ENCODE measurements around the gene P3H3. TPM values are rescaled to one million over a fixed set of nuclear protein-coding genes. Genes with fewer than 3 reads are reported as not detected.

P3H3 gene
- total RNA-seq, 1 donor from 2014 or later = 1.9 TPM

DNA sequence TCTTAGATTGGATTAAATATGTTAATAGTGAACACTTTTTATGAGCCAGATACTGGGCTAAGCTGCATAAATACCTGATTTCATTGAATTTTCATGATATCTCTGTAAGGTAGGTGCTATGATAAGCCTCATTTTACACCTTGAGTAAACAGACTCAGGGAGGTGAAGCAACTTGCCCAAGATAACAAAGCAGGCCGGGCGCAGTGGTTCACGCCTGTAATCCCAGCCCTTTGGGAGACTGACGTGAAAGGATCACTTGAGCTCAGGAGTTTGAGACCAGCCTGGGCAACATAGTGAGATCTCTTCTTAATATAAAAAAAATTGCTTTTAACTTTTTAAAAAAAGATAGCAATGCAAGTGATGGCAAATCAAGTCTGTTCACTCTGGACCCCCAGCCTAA is 13.9 kb downstream of the P3H3 start:
- intact Hi-C loops (cut with micrococcal nuclease) = no loop called here

DNA sequence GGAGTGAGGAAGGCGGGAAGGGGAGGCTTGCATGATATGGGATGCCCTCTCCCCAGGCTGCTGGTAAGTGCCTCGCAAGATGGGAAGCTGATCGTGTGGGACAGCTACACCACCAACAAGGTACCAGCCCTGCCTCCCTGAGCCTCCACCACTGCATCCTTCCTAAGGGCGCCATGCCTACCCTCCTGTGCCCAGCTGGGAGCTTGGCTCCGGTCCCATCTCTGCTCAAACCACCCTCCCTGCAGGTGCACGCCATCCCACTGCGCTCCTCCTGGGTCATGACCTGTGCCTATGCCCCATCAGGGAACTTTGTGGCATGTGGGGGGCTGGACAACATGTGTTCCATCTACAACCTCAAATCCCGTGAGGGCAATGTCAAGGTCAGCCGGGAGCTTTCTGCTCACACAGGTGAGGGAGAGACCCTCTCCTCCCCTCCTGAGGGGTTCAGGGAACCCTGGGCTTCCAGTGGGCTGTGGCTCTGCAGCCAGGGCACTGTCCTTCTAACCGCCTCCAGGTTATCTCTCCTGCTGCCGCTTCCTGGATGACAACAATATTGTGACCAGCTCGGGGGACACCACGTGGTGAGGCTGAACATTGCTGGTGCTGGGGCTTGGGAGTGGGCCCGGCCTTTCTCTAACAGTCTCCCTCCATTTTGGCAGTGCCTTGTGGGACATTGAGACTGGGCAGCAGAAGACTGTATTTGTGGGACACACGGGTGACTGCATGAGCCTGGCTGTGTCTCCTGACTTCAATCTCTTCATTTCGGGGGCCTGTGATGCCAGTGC is 15.1 kb downstream of the P3H3 start:
- intact Hi-C loops (cut with micrococcal nuclease) = no loop called here

DNA sequence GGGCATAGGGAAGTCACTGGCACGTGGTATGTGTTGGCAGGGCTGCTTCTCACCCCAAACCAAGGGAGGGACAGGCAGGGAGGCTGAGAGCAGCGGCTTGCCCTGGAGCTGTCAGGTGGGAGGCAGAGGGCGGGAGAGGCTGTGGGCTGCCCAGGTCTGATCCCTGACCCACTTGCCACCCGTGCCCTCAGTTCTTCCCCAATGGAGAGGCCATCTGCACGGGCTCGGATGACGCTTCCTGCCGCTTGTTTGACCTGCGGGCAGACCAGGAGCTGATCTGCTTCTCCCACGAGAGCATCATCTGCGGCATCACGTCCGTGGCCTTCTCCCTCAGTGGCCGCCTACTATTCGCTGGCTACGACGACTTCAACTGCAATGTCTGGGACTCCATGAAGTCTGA is 17.2 kb downstream of the P3H3 start:
- intact Hi-C loops (cut with micrococcal nuclease) = no loop called here

DNA sequence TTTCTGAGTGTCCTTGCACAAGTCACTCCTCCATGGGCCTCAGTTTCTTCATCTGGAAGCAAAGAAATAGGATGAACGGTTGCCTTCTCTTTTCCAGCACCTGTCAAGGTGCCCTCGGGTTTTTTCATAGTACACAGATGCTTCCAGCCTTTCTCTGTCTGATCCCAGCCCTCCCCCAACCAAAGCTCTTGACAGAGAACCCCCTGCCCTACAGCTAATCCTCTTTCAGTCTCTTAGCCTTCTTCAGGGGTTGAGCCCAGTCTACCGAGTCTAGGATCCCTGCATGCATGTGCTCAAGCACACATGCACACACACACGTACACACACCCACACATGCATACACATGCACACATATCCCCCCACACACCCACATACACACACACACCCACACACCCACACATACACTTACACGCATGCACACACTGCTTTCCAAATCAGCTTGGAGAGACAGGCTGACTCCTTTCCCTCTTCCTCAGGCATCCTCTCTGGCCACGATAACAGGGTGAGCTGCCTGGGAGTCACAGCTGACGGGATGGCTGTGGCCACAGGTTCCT is 18.2 kb downstream of the P3H3 start:
- intact Hi-C loops (cut with micrococcal nuclease) = no loop called here

DNA sequence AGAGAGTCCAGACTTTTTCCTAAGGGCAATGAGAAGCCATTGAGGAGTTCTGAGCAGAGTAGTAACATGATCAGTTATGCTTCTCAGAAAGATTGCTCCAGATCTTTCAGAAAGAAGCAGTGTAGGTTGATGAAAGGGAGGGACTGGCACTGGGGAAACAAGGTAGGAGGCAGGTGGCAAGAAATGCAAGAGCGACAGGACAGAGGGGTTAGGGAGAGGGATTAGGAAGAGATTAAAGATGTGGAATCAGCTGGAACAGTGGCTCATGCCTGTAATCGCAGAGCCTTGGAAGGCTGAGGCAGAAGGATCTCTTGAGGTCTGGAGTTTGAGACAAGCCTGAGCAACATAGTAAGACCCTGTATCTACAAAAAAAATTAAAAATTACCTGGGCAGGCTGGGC is 19.5 kb downstream of the P3H3 start:
- intact Hi-C loops (cut with micrococcal nuclease) = no loop called here

DNA sequence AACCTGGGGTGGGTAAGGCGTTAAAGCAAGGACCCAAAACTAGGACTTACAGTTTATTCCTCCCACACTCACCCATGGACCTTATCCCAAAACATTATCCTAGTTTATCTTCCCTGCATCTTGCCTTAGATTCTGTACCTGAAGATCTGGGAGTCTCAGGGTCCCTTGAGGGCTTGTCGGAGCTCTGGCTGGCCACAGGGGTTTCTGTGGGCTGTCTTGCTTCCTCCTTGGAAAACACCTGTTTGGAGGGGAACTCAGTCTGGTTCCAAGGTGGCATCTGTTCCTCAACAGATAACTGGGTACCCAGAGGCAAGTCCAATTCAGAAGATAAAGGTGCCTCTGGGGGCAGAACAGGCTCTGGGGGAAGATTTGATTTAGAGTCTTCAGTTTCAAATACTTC is 21.2 kb downstream of the P3H3 start:
- intact Hi-C loops (cut with micrococcal nuclease) = no loop called here

DNA sequence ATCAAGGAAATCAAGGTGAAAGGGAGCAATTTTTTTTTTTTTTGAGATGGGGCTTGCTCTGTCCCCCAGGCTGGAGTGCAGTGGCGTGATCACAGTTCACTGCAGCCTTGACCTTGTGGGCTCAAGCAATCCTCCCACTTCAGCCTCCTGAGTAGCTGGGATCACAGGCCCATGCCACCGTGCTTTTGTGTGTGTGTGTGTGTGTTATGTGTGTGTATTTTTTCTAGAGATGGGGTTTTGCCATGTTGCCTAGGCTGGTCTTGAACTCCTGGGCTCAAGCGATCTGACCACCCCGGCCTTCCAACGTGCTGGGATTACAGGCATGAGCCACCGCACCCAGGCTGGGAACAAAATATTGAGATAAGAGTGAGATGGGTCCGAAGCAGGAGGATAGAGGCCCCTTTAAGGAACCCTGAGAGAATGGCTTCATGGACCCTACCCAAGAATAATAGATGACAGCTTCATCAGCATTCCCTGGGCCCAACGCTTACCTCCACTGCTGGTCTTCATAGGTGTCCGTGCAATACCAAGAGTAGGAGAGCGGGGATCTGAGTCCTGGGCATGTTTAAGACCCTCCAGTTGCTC is 21.9 kb downstream of the P3H3 start:
- intact Hi-C loops (cut with micrococcal nuclease) = loop anchor here (5.0 kb wide), 3 partner anchors 282 to 1087 kb away; partner anchors contain the start of genes CLSTN3 and SLC2A3

DNA sequence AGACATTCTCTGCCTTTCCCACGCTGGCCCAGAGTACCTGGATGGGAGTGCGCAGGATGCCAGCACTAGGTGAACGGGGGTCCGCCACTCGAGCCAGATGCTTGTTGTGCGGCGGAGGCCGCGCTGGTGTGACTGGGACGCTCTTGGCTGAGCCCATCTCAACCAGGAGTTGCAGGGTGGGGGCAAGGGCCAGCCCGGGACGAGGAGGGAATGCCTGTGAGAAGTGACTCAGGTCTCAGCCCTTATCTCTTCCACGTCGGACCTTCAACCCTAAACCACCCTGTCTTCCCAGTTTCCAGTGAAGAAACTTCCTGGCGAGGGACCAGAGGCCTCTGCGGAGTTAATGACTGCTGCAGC is 22.6 kb downstream of the P3H3 start:
- intact Hi-C loops (cut with micrococcal nuclease) = loop anchor here (1.0 to 5.0 kb wide), 10 partner anchors 15 to 1087 kb away; partner anchors contain the start of genes C12orf57, CHD4, CLSTN3 and LPCAT3

DNA sequence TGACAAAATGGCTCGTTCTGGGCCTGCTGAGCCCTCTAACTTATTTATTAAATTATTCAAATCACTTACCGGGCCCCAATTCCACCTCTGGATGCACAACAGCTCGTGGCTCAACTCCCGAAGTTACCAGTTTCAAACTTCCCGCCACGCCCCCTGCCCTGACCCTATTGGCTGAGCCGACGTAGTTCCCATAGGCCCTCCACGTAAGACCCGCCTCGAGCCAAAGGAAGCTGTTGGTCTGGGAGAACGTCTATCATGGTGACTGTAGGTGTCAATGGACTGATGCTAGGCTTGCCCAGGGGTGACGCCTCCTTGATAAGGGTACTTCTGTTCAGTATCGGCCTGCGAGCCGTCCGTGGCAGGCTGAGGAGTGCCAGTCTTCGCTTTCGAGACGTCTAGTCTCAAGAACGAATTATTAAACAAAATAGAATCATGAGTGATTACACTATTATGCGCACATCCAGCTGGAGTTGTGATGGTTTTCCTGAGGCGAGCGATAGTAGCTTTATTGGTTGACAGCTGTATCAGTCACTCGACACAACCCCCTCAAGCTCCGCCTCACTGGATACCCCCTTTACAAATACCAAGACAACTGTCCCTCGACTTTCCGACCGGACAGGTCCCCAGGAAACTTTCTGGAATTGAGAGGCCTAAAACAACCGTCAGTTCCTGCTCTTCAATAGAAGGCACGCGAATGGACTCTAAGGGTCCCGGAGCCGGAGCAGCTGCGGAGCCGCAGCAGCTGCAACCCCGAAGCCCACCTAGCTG is 23.1 kb downstream of the P3H3 start, which contains the start of gene CDCA3:
Gene CDCA3 (minus strand): TSS at position 134 of the 768 bp plus-strand sequence. CDS start 334 bp downstream, outside the sequence.
- intact Hi-C loops (cut with micrococcal nuclease) = loop anchor here (1.0 to 5.0 kb wide), 10 partner anchors 16 to 1086 kb away; partner anchors contain the start of genes C12orf57, CHD4, CLSTN3 and LPCAT3

DNA sequence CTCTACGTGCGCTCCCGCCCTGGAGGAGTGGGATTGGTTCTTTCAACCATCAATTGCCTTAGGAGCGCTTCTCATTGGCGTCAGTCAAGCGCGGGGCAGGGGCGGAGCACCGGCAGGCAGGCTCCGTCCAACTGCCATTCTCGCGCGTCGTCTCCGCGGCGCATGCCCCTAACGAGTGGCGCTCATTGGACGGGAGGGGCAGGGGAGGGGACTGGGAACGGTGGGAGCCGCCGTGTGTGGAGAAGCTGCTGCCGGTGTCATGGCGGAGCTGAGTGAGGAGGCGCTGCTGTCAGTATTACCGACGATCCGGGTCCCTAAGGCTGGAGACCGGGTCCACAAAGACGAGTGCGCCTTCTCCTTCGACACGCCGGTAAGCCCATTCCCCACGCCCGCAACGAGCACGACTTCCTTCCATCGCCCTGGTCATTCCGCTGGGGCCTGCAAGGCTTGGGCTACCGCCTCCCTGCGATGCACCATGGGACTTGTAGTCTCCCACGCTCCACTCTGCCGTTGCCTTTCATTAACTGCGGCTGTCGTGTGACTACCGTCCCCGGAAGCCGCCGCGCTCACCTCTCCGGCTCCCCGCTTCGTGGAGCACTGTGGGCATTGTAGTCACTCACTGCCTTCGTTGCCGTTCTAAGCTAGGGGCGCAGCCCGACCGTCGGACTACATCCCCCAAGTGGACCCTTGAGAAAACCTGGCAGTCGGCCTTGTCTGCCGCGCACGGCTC is 23.9 kb downstream of the P3H3 start, which contains the start of gene USP5:
Gene USP5 (plus strand): TSS at position 230 of the 730 bp plus-strand sequence. CDS start 30 bp downstream, at position 260.
- intact Hi-C loops (cut with micrococcal nuclease) = loop anchor here (1.0 to 5.0 kb wide), 24 partner anchors 15 to 1085 kb away; partner anchors contain the start of genes C12orf57, CD4, CHD4 and CLSTN3

DNA sequence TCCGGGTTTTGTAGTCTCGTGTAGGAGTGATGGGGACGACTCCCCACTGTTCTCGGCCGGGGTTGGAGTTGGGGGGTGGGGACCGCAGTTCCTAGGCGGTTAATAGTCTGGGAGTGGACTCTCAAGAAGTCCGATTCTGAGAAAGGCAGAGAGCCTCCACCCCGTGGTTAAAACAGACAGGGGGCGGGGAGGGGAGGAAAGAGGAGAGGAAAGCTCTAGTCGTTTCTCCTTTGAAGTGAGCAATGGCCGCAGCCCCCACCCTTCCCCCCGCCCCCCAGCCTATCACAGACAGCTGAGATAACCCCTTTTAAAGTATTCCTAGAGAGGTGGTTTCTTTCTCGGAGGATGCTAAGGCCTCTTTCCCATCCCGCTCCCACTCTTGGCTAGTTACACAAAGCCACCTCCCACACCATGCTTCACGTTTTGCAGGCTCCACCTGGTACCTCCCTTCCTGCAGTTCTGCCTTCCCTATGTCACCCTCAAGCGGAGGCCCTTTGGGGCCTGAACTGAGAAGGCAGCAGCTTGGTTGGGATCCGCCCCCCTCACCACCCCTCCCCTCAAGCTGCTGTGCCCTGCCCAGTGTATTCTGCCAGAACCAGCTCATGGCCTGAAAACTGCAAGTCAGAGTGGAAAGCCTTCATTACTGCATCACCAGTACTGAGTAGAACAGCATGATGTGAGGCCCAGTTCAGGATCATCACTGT is 24.6 kb downstream of the P3H3 start:
- intact Hi-C loops (cut with micrococcal nuclease) = loop anchor here (1.0 to 5.0 kb wide), 17 partner anchors 14 to 1084 kb away; partner anchors contain the start of genes CD4, CLSTN3, COPS7A and EMG1

DNA sequence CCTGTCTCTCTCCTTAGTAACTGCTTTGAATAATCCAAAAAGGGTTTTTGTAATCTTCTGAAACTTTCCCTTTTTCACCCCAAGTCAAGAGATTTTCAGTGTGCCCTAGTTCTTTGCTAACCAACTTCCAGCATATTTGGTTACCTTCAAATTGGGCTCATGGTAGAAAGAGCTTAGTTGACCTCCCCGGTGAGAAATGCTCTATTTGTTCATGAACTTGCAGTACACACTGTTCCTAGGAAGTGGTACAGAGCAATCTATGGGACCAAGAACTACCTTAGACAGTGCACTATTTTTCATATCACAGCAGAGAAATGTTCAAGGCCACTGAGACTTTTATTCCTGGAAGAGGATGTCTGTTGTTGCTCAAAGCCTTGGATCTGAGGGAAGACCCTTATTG is 25.4 kb downstream of the P3H3 start:
- intact Hi-C loops (cut with micrococcal nuclease) = loop anchor here (5.0 kb wide), 3 partner anchors 279 to 1084 kb away; partner anchors contain the start of genes CLSTN3 and SLC2A3

DNA sequence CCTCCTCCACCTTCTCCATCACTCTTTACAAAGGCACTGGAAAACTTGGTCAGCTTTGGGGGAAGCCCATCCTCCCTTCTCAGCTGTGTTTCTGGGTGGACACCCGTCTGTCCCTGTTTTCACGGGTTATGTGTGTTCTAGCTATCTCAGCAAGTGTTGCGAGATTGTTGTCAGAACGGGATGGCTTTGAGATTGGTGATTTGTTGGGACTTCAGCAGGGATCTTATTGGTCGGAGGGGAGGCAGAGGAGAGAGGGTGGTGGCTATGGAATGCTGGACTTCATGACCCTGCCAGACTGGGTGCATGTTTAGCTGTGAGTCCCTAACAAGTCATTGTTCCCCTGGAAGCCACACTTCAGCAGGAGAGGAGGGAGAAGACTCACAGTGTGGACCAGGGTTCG is 25.8 kb downstream of the P3H3 start:
- intact Hi-C loops (cut with micrococcal nuclease) = loop anchor here (5.0 kb wide), 3 partner anchors 278 to 1083 kb away; partner anchors contain the start of genes CLSTN3 and SLC2A3

DNA sequence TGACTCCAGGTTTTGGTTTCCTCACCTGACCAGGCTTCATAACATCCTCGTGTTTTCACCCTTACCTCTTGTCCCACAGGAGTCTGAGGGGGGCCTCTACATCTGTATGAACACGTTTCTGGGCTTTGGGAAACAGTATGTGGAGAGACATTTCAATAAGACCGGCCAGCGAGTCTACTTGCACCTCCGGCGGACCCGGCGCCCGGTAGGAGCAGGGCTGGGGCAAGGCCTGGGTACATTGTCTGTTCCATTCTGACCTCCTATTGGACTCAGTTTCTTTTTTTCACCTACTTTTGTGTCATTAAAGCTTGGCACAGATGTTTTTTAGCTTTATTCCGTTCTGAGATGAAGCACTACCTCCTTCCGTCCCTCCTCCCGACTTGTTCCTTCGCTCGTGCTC is 27.1 kb downstream of the P3H3 start:
- intact Hi-C loops (cut with micrococcal nuclease) = no loop called here

DNA sequence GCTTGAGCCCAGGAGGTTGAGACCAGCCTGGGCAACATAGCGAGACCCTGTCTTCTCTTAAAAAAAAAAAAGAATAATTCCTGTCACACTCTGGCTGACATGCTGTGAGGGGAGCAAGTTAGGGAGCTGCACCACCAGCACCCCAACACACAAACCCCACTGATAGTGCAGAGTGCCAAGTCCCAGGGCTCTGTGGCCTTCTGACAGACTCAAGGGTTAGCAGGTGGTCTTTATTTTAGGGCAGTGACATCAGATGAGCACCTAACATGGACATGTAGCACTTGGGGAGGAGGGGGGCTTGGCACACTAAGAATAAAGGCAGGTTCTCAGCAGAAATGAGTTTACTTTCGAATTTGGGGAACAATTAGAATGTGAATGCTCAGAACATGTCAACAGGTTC is 30.6 kb downstream of the P3H3 start:
- intact Hi-C loops (cut with micrococcal nuclease) = no loop called here

DNA sequence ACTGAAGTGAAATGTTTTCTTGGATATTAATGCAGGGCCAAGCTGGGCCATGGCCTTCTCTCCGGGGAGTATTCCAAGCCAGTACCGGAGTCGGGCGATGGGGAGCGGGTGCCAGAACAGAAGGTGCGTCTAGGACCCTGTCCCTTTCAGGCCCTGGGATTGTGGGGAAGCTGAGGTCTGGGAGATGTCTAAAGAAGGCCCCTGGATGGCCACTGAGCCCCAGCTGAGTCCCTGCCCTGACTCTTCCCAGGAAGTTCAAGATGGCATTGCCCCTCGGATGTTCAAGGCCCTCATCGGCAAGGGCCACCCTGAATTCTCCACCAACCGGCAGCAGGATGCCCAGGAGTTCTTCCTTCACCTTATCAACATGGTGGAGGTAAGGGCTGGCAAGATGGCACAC is 31.9 kb downstream of the P3H3 start:
- intact Hi-C loops (cut with micrococcal nuclease) = no loop called here

DNA sequence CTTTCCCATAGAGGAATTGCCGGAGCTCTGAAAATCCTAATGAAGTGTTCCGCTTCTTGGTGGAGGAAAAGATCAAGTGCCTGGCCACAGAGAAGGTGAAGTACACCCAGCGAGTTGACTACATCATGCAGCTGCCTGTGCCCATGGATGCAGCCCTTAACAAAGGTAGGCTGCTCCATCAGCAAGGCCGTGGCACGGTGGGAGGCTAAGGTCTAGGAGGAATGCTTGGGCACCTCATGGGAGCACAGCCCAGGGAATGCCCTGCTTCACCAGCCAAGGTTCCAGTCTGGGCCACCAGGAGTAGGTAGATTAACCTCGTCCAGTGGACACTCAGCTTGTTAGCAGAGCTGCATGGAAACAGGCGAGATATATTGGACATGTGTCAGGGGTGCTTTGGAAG is 32.7 kb downstream of the P3H3 start:
- intact Hi-C loops (cut with micrococcal nuclease) = no loop called here

DNA sequence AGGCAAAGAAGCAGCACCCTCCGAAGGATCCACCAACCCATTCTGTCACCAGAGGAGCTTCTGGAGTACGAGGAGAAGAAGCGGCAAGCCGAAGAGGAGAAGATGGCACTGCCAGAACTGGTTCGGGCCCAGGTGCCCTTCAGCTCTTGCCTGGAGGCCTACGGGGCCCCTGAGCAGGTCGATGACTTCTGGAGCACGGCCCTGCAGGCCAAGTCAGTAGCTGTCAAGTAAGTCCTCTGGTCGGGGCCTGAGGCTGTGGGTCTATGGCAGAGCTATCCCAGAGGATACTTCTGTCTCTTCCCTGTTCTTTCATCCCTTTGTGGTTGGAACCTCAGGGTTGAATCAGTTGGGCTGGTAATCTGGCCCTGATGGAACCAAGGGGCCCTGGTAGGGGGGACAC is 33.2 kb downstream of the P3H3 start:
- intact Hi-C loops (cut with micrococcal nuclease) = no loop called here

DNA sequence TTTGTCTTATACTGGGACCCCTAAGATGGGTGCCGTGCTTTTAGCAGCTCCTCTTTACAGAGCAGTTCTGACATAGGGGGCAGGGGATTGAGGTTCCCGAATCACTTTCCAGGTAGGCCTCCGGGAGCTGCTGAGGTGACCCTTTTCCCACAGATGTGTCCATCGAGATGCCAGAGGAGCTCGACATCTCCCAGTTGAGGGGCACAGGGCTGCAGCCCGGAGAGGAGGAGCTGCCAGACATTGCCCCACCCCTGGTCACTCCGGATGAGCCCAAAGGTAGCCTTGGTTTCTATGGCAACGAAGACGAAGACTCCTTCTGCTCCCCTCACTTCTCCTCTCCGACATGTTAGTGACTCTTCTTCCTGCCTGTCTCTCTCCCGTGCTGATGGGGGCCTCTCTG is 34.8 kb downstream of the P3H3 start:
- intact Hi-C loops (cut with micrococcal nuclease) = no loop called here
